ENCODE results near the gene ARHGDIG. TPM values are rescaled to one million over a fixed set of nuclear protein-coding genes. Genes with fewer than 3 reads are reported as not detected.

The ARHGDIG gene
- total and polyA plus RNA-seq, 2 donors from 2014 or later: 0.88 TPM; not detected in 1

- Histone ChIP-seq H3K4me1 (ENCODE audit: control insufficient read depth in 2 of 3, insufficient read depth in 2 of 3, low read depth in 1 of 3, low read length in 3 of 3) (no peaks in the 10 kb centered on the region), H3K4me3 (ENCODE audit: low read length in 3 of 3) (no peak overlapping the region), H3K27me3 (ENCODE audit: control insufficient read depth, insufficient read depth, low read length) (no peaks in the 10 kb centered on the region), H3K27ac (ENCODE audit: low read depth in 2 of 2, low read length in 2 of 2) (no peak overlapping the region), H3K36me3 (ENCODE audit: control insufficient read depth in 2 of 3, insufficient read depth in 3 of 3, low read length in 3 of 3) (peaks cover 2 to 20% (median 6%) of the 10 kb centered on the region in 3 donors), H3K9me3 (ENCODE audit: control insufficient read depth in 2 of 3, insufficient read depth in 1 of 3, low read length in 3 of 3) (no peaks in the 10 kb centered on the region), H3K9ac (ENCODE audit: low read length in 3 of 3) (no peak overlapping the region)
- FAIRE-seq (no peak), DNase-seq (no peak)
- intact Hi-C loops (cut with DNase I): no loop called here
- TF ChIP-seq, protein P1, sequence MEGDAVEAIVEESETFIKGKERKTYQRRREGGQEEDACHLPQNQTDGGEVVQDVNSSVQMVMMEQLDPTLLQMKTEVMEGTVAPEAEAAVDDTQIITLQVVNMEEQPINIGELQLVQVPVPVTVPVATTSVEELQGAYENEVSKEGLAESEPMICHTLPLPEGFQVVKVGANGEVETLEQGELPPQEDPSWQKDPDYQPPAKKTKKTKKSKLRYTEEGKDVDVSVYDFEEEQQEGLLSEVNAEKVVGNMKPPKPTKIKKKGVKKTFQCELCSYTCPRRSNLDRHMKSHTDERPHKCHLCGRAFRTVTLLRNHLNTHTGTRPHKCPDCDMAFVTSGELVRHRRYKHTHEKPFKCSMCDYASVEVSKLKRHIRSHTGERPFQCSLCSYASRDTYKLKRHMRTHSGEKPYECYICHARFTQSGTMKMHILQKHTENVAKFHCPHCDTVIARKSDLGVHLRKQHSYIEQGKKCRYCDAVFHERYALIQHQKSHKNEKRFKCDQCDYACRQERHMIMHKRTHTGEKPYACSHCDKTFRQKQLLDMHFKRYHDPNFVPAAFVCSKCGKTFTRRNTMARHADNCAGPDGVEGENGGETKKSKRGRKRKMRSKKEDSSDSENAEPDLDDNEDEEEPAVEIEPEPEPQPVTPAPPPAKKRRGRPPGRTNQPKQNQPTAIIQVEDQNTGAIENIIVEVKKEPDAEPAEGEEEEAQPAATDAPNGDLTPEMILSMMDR (IDR thresholded peaks at IDR 0.05; ENCODE audit: borderline replicate concordance, extremely low read depth, insufficient read depth): no peak
Measured at GRCh38 chr16:307691-308312, 27.4 kb downstream of the ARHGDIG start.

GRCh38 chr16:309476-309875 is 29.1 kb downstream of the ARHGDIG start:
- no peaks in the 10 kb centered on the region for H3K9me3 ChIP-seq (ENCODE audit: control insufficient read depth in 2 of 3, insufficient read depth in 1 of 3, low read length in 3 of 3)
- peaks cover 2 to 27% (median 17%) of the 10 kb centered on the region in 3 donors for H3K36me3 ChIP-seq (ENCODE audit: control insufficient read depth in 2 of 3, insufficient read depth in 3 of 3, low read length in 3 of 3)
- no peak overlapping the region for H3K9ac ChIP-seq (ENCODE audit: low read length in 3 of 3)
- TF ChIP-seq, protein P1 (IDR thresholded peaks at IDR 0.05; ENCODE audit: borderline replicate concordance, extremely low read depth, insufficient read depth): no peak
- FAIRE-seq (no peak), DNase-seq (no peak)
- H3K27me3 ChIP-seq (ENCODE audit: control insufficient read depth, insufficient read depth, low read length): no peaks in the 10 kb centered on the region
- intact Hi-C loops (cut with DNase I): no loop called here
- H3K4me3 ChIP-seq (ENCODE audit: low read length in 3 of 3): no peak overlapping the region
- no peaks in the 10 kb centered on the region for H3K4me1 ChIP-seq (ENCODE audit: control insufficient read depth in 2 of 3, insufficient read depth in 2 of 3, low read depth in 1 of 3, low read length in 3 of 3)
- no peak overlapping the region for H3K27ac ChIP-seq (ENCODE audit: low read depth in 2 of 2, low read length in 2 of 2)

DNA sequence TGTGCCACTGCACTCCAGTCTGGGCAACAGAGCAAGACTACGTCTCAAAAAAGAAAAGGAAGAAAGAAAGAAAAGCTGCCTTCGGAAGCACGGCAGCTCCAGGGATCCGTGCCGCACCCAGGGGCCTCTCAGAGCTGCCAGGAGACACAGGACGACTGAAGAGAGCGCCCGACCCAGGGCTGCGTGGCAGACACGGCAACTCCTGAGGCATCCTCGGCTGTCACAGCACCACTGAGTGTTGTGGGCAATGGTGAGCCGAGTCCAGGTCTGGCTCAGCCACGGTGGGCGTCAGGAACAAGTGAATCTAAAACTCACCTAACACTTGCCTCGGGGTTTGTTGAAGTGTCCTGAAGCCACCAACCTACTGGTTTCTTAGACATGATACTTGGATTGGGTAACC is 31.3 kb downstream of the ARHGDIG start:
- DNase-seq (no peak), FAIRE-seq (no peak)
- Histone ChIP-seq H3K9me3 (ENCODE audit: control insufficient read depth in 2 of 3, insufficient read depth in 1 of 3, low read length in 3 of 3) (no peaks in the 10 kb centered on the region), H3K27me3 (ENCODE audit: control insufficient read depth, insufficient read depth, low read length) (no peaks in the 10 kb centered on the region), H3K4me3 (ENCODE audit: low read length in 3 of 3) (no peak overlapping the region), H3K36me3 (ENCODE audit: control insufficient read depth in 2 of 3, insufficient read depth in 3 of 3, low read length in 3 of 3) (peaks cover 0 to 18% (median 18%) of the 10 kb centered on the region in 3 donors), H3K27ac (ENCODE audit: low read depth in 2 of 2, low read length in 2 of 2) (no peak overlapping the region), H3K4me1 (ENCODE audit: control insufficient read depth in 2 of 3, insufficient read depth in 2 of 3, low read depth in 1 of 3, low read length in 3 of 3) (no peaks in the 10 kb centered on the region), H3K9ac (ENCODE audit: low read length in 3 of 3) (no peak overlapping the region)
- intact Hi-C loops (cut with DNase I): no loop called here
- TF ChIP-seq, protein P1 (IDR thresholded peaks at IDR 0.05; ENCODE audit: borderline replicate concordance, extremely low read depth, insufficient read depth): no peak

DNA sequence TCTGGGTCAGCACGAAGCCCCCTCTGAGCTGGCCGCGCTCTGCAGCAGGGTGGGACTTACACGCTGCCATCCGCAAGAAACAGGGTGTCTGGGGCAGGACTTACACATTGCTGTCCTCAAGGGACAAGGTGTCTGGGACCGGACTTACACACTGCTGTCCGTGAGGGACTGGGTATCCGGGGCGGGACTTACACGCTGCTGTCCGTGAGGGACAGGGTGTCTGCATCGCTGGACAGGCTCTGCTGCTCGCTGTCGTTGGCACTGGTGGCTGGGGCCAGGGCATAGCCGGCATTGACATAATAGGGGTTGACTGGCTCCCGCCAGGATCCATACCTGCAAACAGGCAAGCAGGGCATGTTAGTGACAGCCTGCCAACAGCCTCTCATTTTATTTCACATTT is 34.0 kb downstream of the ARHGDIG start:
- Histone ChIP-seq H3K4me3 (ENCODE audit: low read length in 3 of 3) (no peak overlapping the region), H3K9ac (ENCODE audit: low read length in 3 of 3) (no peak overlapping the region), H3K27me3 (ENCODE audit: control insufficient read depth, insufficient read depth, low read length) (no peaks in the 10 kb centered on the region), H3K36me3 (ENCODE audit: control insufficient read depth in 2 of 3, insufficient read depth in 3 of 3, low read length in 3 of 3) (peaks cover 0 to 14% (median 10%) of the 10 kb centered on the region in 3 donors), H3K27ac (ENCODE audit: low read depth in 2 of 2, low read length in 2 of 2) (no peak overlapping the region), H3K9me3 (ENCODE audit: control insufficient read depth in 2 of 3, insufficient read depth in 1 of 3, low read length in 3 of 3) (no peaks in the 10 kb centered on the region), H3K4me1 (ENCODE audit: control insufficient read depth in 2 of 3, insufficient read depth in 2 of 3, low read depth in 1 of 3, low read length in 3 of 3) (no peaks in the 10 kb centered on the region)
- intact Hi-C loops (cut with DNase I): no loop called here
- DNase-seq (no peak), FAIRE-seq (no peak)
- TF ChIP-seq, protein P1 (IDR thresholded peaks at IDR 0.05; ENCODE audit: borderline replicate concordance, extremely low read depth, insufficient read depth): no peak

Data from kidney (tissue), 14 donors.